HepG2 (cell line): ENCODE results near the gene UHMK1. TPM values are rescaled to one million over a fixed set of nuclear protein-coding genes. Genes with fewer than 3 reads are reported as not detected.

Experiments
- ATAC-seq: fragments of 200-7000 bp; cut with Tn5 transposase; 3 replicates; pipeline ENCODE4 v1.9.1; 2020; ENCODE audit warnings: mild to moderate bottlenecking, moderate library complexity
- BruUV-seq: library from RNA; stranded (reverse); fragments of 400-500 nt; replicated peaks from 2 replicates; lab custom pipeline; 2021; lab: Mats Ljungman, UMichigan
- CTCF ChIA-PET: fragments of 300-600 bp; formaldehyde crosslinking; extraction: SDS; loops from one replicate; lab custom pipeline; 2021; ENCODE audit warnings: low total read pairs, inconsistent platforms, low intra/inter-chr PET ratio; lab: Yijun Ruan, JAX
- POLR2A ChIA-PET: fragments of 350-600 bp; sonication (Branson Sonifier 250); formaldehyde crosslinking; loops from one replicate; lab custom pipeline; 2020; ENCODE audit warnings: antibody characterized with exemption, inconsistent platforms; lab: Yijun Ruan, JAX
- DNase-seq: peaks from one replicate; pipeline ENCODE4 v3.0.0-alpha.2; 2015; ENCODE audit warnings: low spot score
- FAIRE-seq: peaks from 3 replicates; lab custom pipeline; 2011; peaks lifted over from hg19 to GRCh38; lab: Jason Lieb, UNC
- H2AFZ ChIP-seq: one replicate; pipeline ENCODE4 v1.6.1; 2011; ENCODE audit warnings: low read length, inconsistent platforms
- H3K27ac ChIP-seq: fragments of 300-600 bp; 3 replicates; pipeline ENCODE4 v1.8.0; 2011; ENCODE audit warnings: mixed run types, mild to moderate bottlenecking, mixed read lengths, low read length, inconsistent platforms; ENCODE audit not compliant: insufficient read depth; ENCODE audit errors: extremely low read length
- H3K27me3 ChIP-seq, 2 experiments: fragments of 200-600 bp in 1 of 2; 2 replicates in 1 of 2; 3 replicates in 1 of 2; pipeline versions ENCODE4 v1.6.0 to v1.8.0; 2011; ENCODE audit warnings: low read length in 2 of 2, mild to moderate bottlenecking in 2 of 2, moderate library complexity in 2 of 2, inconsistent platforms in 1 of 2; ENCODE audit not compliant: insufficient read depth in 2 of 2, control insufficient read depth in 1 of 2
- H3K36me3 ChIP-seq, 2 experiments: fragments of 200-600 bp in 1 of 2; replicated peaks in 1 of 2; 2 replicates in 1 of 2; 3 replicates in 1 of 2; pipeline versions ENCODE4 v1.5.1 to v1.8.0; 2011; ENCODE audit warnings: low read length in 2 of 2, inconsistent platforms in 1 of 2; ENCODE audit not compliant: insufficient read depth in 2 of 2, control insufficient read depth in 1 of 2
- H3K4me1 ChIP-seq: 2 replicates; pipeline ENCODE4 v1.5.1; 2012; ENCODE audit warnings: low read length, inconsistent platforms; ENCODE audit not compliant: insufficient read depth
- H3K4me2 ChIP-seq: 2 replicates; pipeline ENCODE4 v1.6.0; 2011; ENCODE audit warnings: low read depth, low read length, inconsistent platforms
- H3K4me3 ChIP-seq, 3 experiments: fragments of 200-600 bp in 1 of 3; sonication (generic), shearing (Covaris generic) in 1 of 3; replicated peaks in 1 of 3; 2 replicates each; pipeline ENCODE4 v1.5.1; 2011 to 2016; ENCODE audit warnings: low read length in 3 of 3, inconsistent platforms in 2 of 3, low read depth in 2 of 3, mild to moderate bottlenecking in 2 of 3, control low read depth in 1 of 3, mixed read lengths in 1 of 3; ENCODE audit not compliant: insufficient read depth in 1 of 3
- H3K79me2 ChIP-seq: one replicate; pipeline ENCODE4 v1.6.1; 2011; ENCODE audit warnings: low read length, inconsistent platforms; ENCODE audit not compliant: insufficient read depth
- H3K9ac ChIP-seq: 2 replicates; pipeline ENCODE4 v1.6.0; 2011; ENCODE audit warnings: mild to moderate bottlenecking, low read depth, low read length, inconsistent platforms; ENCODE audit not compliant: insufficient read depth
- H3K9me3 ChIP-seq: 2 replicates; pipeline ENCODE4 v1.5.1; 2012; ENCODE audit warnings: mild to moderate bottlenecking, low read length
- H4K20me1 ChIP-seq: 2 replicates; pipeline ENCODE4 v1.6.0; 2011; ENCODE audit warnings: inconsistent platforms, mild to moderate bottlenecking, low read length, moderate library complexity; ENCODE audit not compliant: insufficient read depth
- BHLHE40 ChIP-seq: IDR thresholded peaks from 2 replicates; pipeline ENCODE4 v1.6.1; 2011; ENCODE audit warnings: low read length, improper control_type of control experiment
- CEBPG ChIP-seq: IDR thresholded peaks from 2 replicates; pipeline ENCODE4 v1.6.1; 2016
- HCFC1 ChIP-seq: fragments of 150-350 bp; IDR thresholded peaks from 2 replicates; pipeline ENCODE4 v1.6.1; 2014; ENCODE audit warnings: low read depth, low read length
- HNF4A ChIP-seq: sonication (generic); formaldehyde crosslinking; IDR thresholded peaks from 2 replicates; pipeline ENCODE4 v1.4.0; 2020; ENCODE audit warnings: missing genetic modification reagents
- KLF6 ChIP-seq: IDR thresholded peaks from 2 replicates; pipeline ENCODE4 v1.8.0; 2016; ENCODE audit warnings: missing biosample characterization, missing genetic modification reagents
- PRDM4 ChIP-seq: sonication (generic); formaldehyde crosslinking; IDR thresholded peaks from 2 replicates; pipeline ENCODE4 v1.9.0; 2021; ENCODE audit warnings: missing genetic modification reagents, borderline replicate concordance
- ZBTB7B ChIP-seq: sonication (generic); formaldehyde crosslinking; IDR thresholded peaks from 2 replicates; pipeline ENCODE4 v1.4.0; 2020; ENCODE audit warnings: missing genetic modification reagents
- ZNF570 ChIP-seq: sonication (generic); formaldehyde crosslinking; IDR thresholded peaks from 2 replicates; pipeline ENCODE4 v1.4.0; 2020; ENCODE audit warnings: mild to moderate bottlenecking, missing genetic modification reagents, borderline replicate concordance
- ZNF878 ChIP-seq: sonication (generic); formaldehyde crosslinking; IDR thresholded peaks from 2 replicates; pipeline ENCODE4 v1.8.1; 2023; ENCODE audit warnings: mild to moderate bottlenecking, missing genetic modification reagents, moderate library complexity
- WGBS: methylation state at CpG from one replicate; pipeline ENCODE4 v1.1.6; 2017; ENCODE audit warnings: low lambda C conversion rate; 5-methylcytosine and 5-hydroxymethylcytosine counted together
- in situ Hi-C: cut with HindIII; loops from 2 replicates; pipeline ENCODE4 v1.10.0; 2017; ENCODE audit warnings: low pct_unique_long_range_greater_than_20kb; ENCODE audit not compliant: extremely low pct_ligation_motif_present
- intact Hi-C: fragments of 100-400 bp; cut with micrococcal nuclease; formaldehyde crosslinking; loops from one replicate; pipeline ENCODE4 v1.10.0; 2022; ENCODE audit not compliant: unreplicated experiment
- polyA plus RNA-seq, 8 experiments: library from polyadenylated mRNA; depleted of rRNA in 3 of 8; stranded (reverse) in 7 of 8; unstranded in 1 of 8; fragments of >200 nt; fragmentation: Illumina TruSeq in 4 of 8; extraction: Trizol in 4 of 8; gene quantifications; 2 replicates each; pipeline versions ENCODE4 v1.2.1 to v1.2.3, GENCODE V29; 2011 to 2016; ENCODE audit warnings: low read depth in 4 of 8, missing spikeins in 1 of 8, mixed read lengths in 1 of 8; ENCODE audit not compliant: insufficient read depth in 1 of 8
- total RNA-seq, 5 experiments: library from RNA; depleted of rRNA; stranded (reverse); fragments of >200 nt; fragmentation: Illumina TruSeq; extraction: Trizol; gene quantifications; 2 replicates each; pipeline ENCODE4 v1.2.3, GENCODE V29; 2016; ENCODE audit warnings: low read depth in 1 of 5
- TF ChIP-seq, protein P1 (sequence below): sonication (generic); formaldehyde crosslinking; IDR thresholded peaks from 2 replicates; pipeline ENCODE4 v1.5.0; 2020; ENCODE audit warnings: mild to moderate bottlenecking, missing genetic modification reagents

The UHMK1 gene
- total and polyA plus RNA-seq, 2 of the 13 experiments (the other 11 are each of a cell fraction or from before 2014, with no cell fraction given) = 12.9 to 20.0 TPM

- H4K20me1 ChIP-seq = peaks cover 15% of the 10 kb centered on the region; the same call in 1 of the 2 replicates
- DNase-seq (no peak), ATAC-seq (no peak), FAIRE-seq (no peak)
- TF ChIP-seq, protein P1, sequence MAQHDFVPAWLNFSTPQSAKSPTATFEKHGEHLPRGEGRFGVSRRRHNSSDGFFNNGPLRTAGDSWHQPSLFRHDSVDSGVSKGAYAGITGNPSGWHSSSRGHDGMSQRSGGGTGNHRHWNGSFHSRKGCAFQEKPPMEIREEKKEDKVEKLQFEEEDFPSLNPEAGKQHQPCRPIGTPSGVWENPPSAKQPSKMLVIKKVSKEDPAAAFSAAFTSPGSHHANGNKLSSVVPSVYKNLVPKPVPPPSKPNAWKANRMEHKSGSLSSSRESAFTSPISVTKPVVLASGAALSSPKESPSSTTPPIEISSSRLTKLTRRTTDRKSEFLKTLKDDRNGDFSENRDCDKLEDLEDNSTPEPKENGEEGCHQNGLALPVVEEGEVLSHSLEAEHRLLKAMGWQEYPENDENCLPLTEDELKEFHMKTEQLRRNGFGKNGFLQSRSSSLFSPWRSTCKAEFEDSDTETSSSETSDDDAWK (CRISPR knock-in tag) = no peak
- TF ChIP-seq HNF4A (CRISPR knock-in tag) = 0 out of 2 replicates have a peak, but pooled peaks have one; percentile 10
- no peak overlapping the region for H2AFZ ChIP-seq
- 89% methylated on average over 1 of the region's 1 CpG for WGBS
- H3K4me3 ChIP-seq = no peak overlapping the region
- H3K9me3 ChIP-seq = no peaks in the 10 kb centered on the region
- intact Hi-C loops = no loop called here
- no peak overlapping the region for H3K9ac ChIP-seq
- H3K36me3 ChIP-seq = peaks cover 1 to 33% of the 10 kb centered on the region in 2 experiments; a peak in 4 of 5 replicates
- ChIA-PET POLR2A (no interaction called here), CTCF (no interaction called here)
- in situ Hi-C loops = no loop called here
- no peak overlapping the region for H3K27ac ChIP-seq
- peaks cover 43% of the 10 kb centered on the region for H3K4me1 ChIP-seq
- no peak overlapping the region for H3K4me2 ChIP-seq
- BruUV-seq = no TSS peak
- H3K27me3 ChIP-seq = no peaks in the 10 kb centered on the region; a peak in 1 of 5 replicates
- peaks cover 70% of the 10 kb centered on the region for H3K79me2 ChIP-seq
Measured at GRCh38 chr1:162566870-162567269, 69.3 kb downstream of the UHMK1 start.

DNA sequence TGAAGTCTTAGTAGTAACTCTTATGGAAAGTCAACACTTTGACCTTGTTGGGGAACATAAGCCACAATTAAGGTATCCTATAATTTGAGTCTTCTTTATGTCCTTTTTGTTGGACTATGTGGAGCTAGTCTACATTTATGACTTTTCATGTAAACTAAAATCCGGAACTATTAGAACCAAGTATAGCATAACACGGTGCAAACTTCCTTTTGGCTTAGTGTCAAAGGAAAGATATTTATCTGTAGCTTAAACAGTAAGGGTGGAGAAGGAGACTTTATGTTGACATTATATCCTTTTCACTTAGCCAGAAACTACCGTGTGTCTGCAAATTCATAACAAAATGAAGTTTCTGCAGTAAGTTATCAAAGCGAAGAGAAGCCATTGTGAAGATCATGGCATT lies 71.2 kb downstream of the UHMK1 start:
- Histone ChIP-seq H3K4me2 (no peak overlapping the region), H3K79me2 (peaks cover 69% of the 10 kb centered on the region), H3K4me3 (no peak overlapping the region), H3K9me3 (no peaks in the 10 kb centered on the region), H3K27ac (no peak overlapping the region), H4K20me1 (peaks cover 8% of the 10 kb centered on the region; the same call in 1 of the 2 replicates), H3K27me3 (no peaks in the 10 kb centered on the region), H3K36me3 (peaks cover 1 to 46% of the 10 kb centered on the region in 2 experiments; a peak in 4 of 5 replicates), H3K4me1 (peaks cover 33% of the 10 kb centered on the region), H2AFZ (no peak overlapping the region), H3K9ac (no peak overlapping the region)
- no TSS peak for BruUV-seq
- 94% methylated on average over 4 of the region's 4 CpGs for WGBS
- FAIRE-seq = no peak
- no peak for DNase-seq
- ATAC-seq = no peak
- in situ Hi-C loops = no loop called here
- intact Hi-C loops = no loop called here
- ChIA-PET CTCF (no interaction called here), POLR2A (no interaction called here)
- no peak for TF ChIP-seq KLF6 (CRISPR knock-in tag)
- TF ChIP-seq BHLHE40 = no peak
- TF ChIP-seq PRDM4 (CRISPR knock-in tag) = no peak
- TF ChIP-seq ZBTB7B (CRISPR knock-in tag) = no peak
- no peak for TF ChIP-seq ZNF570 (CRISPR knock-in tag)
- no peak for TF ChIP-seq ZNF878
- TF ChIP-seq CEBPG (CRISPR knock-in tag) = no peak
- TF ChIP-seq HCFC1 = no peak
